H1 (cell line): ENCODE measurements around the gene IRF3. TPM values are rescaled to one million over a fixed set of nuclear protein-coding genes. Genes with fewer than 3 reads are reported as not detected.

Experiments used
- CTCF ChIA-PET: fragments of 300-600 bp; sonication (Branson Sonifier 250); formaldehyde crosslinking; loops from one replicate; lab custom pipeline; 2021; ENCODE audit not compliant: partially characterized antibody; lab: Charles Lee
- POLR2A ChIA-PET: fragments of 300-600 bp; sonication (Branson Sonifier 250); formaldehyde crosslinking; loops from one replicate; lab custom pipeline; 2021; ENCODE audit warnings: inconsistent platforms; ENCODE audit not compliant: partially characterized antibody; lab: Charles Lee
- DNase-seq, 2 experiments: peaks; one replicate each; pipeline versions ENCODE4 v3.0.0 to v3.0.0-alpha.2; 2010 to 2022; ENCODE audit warnings: low spot score in 2 of 2, low read depth in 1 of 2, mixed read lengths in 1 of 2
- FAIRE-seq: peaks from 2 replicates; lab custom pipeline; 2011; peaks lifted over from hg19 to GRCh38; lab: Jason Lieb, UNC
- H2AFZ ChIP-seq: 2 replicates; pipeline ENCODE4 v1.8.1; 2012; ENCODE audit warnings: low read length, inconsistent platforms
- H2AK5ac ChIP-seq: 2 replicates; pipeline ENCODE4 v1.6.1; 2013; ENCODE audit warnings: low read depth, low read length
- H2BK120ac ChIP-seq: replicated peaks from 2 replicates; pipeline ENCODE3; 2013; ENCODE audit warnings: low read depth, low read length, inconsistent platforms
- H2BK12ac ChIP-seq: 2 replicates; pipeline ENCODE4 v1.6.1; 2013; ENCODE audit warnings: low read depth, low read length
- H2BK15ac ChIP-seq: 2 replicates; pipeline ENCODE4 v1.6.1; 2013; ENCODE audit warnings: low read length
- H2BK20ac ChIP-seq: 2 replicates; pipeline ENCODE4 v1.6.1; 2013; ENCODE audit warnings: low read length
- H2BK5ac ChIP-seq: 2 replicates; pipeline ENCODE4 v1.6.1; 2013; ENCODE audit warnings: low read depth, low read length
- H3K14ac ChIP-seq: 2 replicates; pipeline ENCODE4 v1.6.1; 2013; ENCODE audit warnings: inconsistent platforms; ENCODE audit not compliant: insufficient read length
- H3K18ac ChIP-seq: 2 replicates; pipeline ENCODE4 v1.6.1; 2013; ENCODE audit warnings: low read length; ENCODE audit errors: extremely low read depth
- H3K23ac ChIP-seq: 2 replicates; pipeline ENCODE4 v1.6.1; 2013; ENCODE audit warnings: inconsistent platforms; ENCODE audit not compliant: insufficient read length
- H3K23me2 ChIP-seq: 2 replicates; pipeline ENCODE4 v1.6.1; 2013; ENCODE audit warnings: low read depth, low read length
- H3K27ac ChIP-seq: 2 replicates; pipeline ENCODE4 v1.6.1; 2011; ENCODE audit warnings: low read depth, low read length, inconsistent platforms
- H3K27me3 ChIP-seq, 4 experiments: replicated peaks in 1 of 4; 1 replicate in 1 of 4; 2 replicates in 3 of 4; pipeline versions ENCODE4 v1.6.1 to v1.8.1; 2011 to 2013; ENCODE audit warnings: low read length in 3 of 4, mild to moderate bottlenecking in 3 of 4, inconsistent platforms in 2 of 4, mixed read lengths in 2 of 4, moderate library complexity in 1 of 4; ENCODE audit not compliant: control insufficient read depth in 3 of 4, insufficient read depth in 3 of 4; ENCODE audit errors: extremely low read depth in 1 of 4
- H3K36me3 ChIP-seq, 4 experiments: 2 replicates each; pipeline versions ENCODE4 v1.6.1 to v1.8.1; 2011 to 2013; ENCODE audit warnings: mild to moderate bottlenecking in 4 of 4, low read length in 3 of 4, moderate library complexity in 2 of 4, control low read depth in 1 of 4, inconsistent platforms in 1 of 4; ENCODE audit not compliant: insufficient read depth in 4 of 4, control insufficient read depth in 2 of 4
- H3K4ac ChIP-seq: replicated peaks from 2 replicates; pipeline ENCODE3; 2013; ENCODE audit warnings: low read length, low read depth, mixed read lengths, inconsistent platforms; ENCODE audit not compliant: insufficient read length
- H3K4me1 ChIP-seq, 4 experiments: replicated peaks in 1 of 4; 1 replicate in 1 of 4; 2 replicates in 3 of 4; pipeline versions ENCODE4 v1.6.1 to v1.8.1; 2011 to 2013; ENCODE audit warnings: low read length in 3 of 4, inconsistent platforms in 2 of 4, mixed read lengths in 1 of 4; ENCODE audit not compliant: insufficient read depth in 4 of 4, control insufficient read depth in 3 of 4
- H3K4me2 ChIP-seq, 2 experiments: 2 replicates each; pipeline versions ENCODE4 v1.6.1 to v1.8.1; 2011 to 2013; ENCODE audit warnings: low read depth in 2 of 2, low read length in 2 of 2, control low read depth in 1 of 2, inconsistent platforms in 1 of 2, mild to moderate bottlenecking in 1 of 2; ENCODE audit not compliant: insufficient read depth in 1 of 2
- H3K4me3 ChIP-seq, 4 experiments: fragments of 200-600, 300-600 bp in 1 of 4; sonication (generic), shearing (Covaris generic), sonication (Bioruptor Twin) in 1 of 4; 2 replicates each; pipeline versions ENCODE4 v1.5.1 to v1.8.1; 2011 to 2016; ENCODE audit warnings: low read length in 4 of 4, low read depth in 3 of 4, control low read depth in 2 of 4, inconsistent platforms in 2 of 4, mild to moderate bottlenecking in 2 of 4, mixed read lengths in 1 of 4, moderate library complexity in 1 of 4; ENCODE audit not compliant: insufficient read depth in 2 of 4; ENCODE audit errors: extremely low read depth in 1 of 4
- H3K56ac ChIP-seq: replicated peaks from 2 replicates; pipeline ENCODE3; 2013; ENCODE audit warnings: low read depth, mild to moderate bottlenecking, mixed read lengths, low read length, inconsistent platforms; ENCODE audit not compliant: insufficient read length
- H3K79me1 ChIP-seq: 2 replicates; pipeline ENCODE4 v1.6.1; 2013; ENCODE audit warnings: low read depth, low read length, control low read depth
- H3K79me2 ChIP-seq, 2 experiments: 2 replicates each; pipeline versions ENCODE4 v1.6.1 to v1.8.1; 2012 to 2013; ENCODE audit warnings: low read length in 2 of 2, mild to moderate bottlenecking in 2 of 2, inconsistent platforms in 1 of 2; ENCODE audit not compliant: insufficient read depth in 2 of 2, control insufficient read depth in 1 of 2
- H3K9ac ChIP-seq, 4 experiments: replicated peaks in 1 of 4; 1 replicate in 1 of 4; 2 replicates in 3 of 4; pipeline versions ENCODE4 v1.6.1 to v1.8.1; 2011 to 2013; ENCODE audit warnings: low read depth in 3 of 4, low read length in 3 of 4, control low read depth in 2 of 4, mild to moderate bottlenecking in 2 of 4, moderate library complexity in 2 of 4, inconsistent platforms in 1 of 4; ENCODE audit errors: extremely low read depth in 1 of 4
- H3K9me3 ChIP-seq, 2 experiments: 2 replicates each; pipeline versions ENCODE4 v1.6.1 to v1.8.1; 2012 to 2013; ENCODE audit warnings: mild to moderate bottlenecking in 2 of 2, moderate library complexity in 2 of 2, control low read depth in 1 of 2, inconsistent platforms in 1 of 2, low read depth in 1 of 2, low read length in 1 of 2, mixed read lengths in 1 of 2; ENCODE audit not compliant: insufficient read depth in 2 of 2
- H4K20me1 ChIP-seq, 2 experiments: replicated peaks in 1 of 2; 2 replicates each; pipeline versions ENCODE3 to v1.8.1; 2011 to 2013; ENCODE audit warnings: inconsistent platforms in 2 of 2, low read length in 2 of 2, mild to moderate bottlenecking in 1 of 2; ENCODE audit not compliant: insufficient read depth in 2 of 2, control insufficient read depth in 1 of 2
- H4K5ac ChIP-seq: 2 replicates; pipeline ENCODE4 v1.6.1; 2013; ENCODE audit warnings: low read length, low read depth, mixed read lengths, inconsistent platforms; ENCODE audit not compliant: insufficient read length
- H4K8ac ChIP-seq: 2 replicates; pipeline ENCODE4 v1.8.0; 2013; ENCODE audit warnings: mild to moderate bottlenecking, moderate library complexity, low read length, inconsistent platforms; ENCODE audit not compliant: insufficient read depth; ENCODE audit errors: extremely low read depth
- H4K91ac ChIP-seq: replicated peaks from 2 replicates; pipeline ENCODE3; 2013; ENCODE audit warnings: low read length, mixed read lengths, inconsistent platforms; ENCODE audit not compliant: insufficient read length
- CBX5 ChIP-seq: fragments of 300-800, 300-1000 bp; sonication (generic); IDR thresholded peaks from 2 replicates; pipeline ENCODE4 v1.7.1; 2016; ENCODE audit warnings: antibody characterized with exemption, low read length, low read depth
- CEBPB ChIP-seq: IDR thresholded peaks from 2 replicates; pipeline ENCODE4 v1.6.1; 2012; ENCODE audit warnings: low read depth, low read length
- JUN ChIP-seq: IDR thresholded peaks from 2 replicates; pipeline ENCODE4 v1.6.1; 2011; ENCODE audit warnings: low read depth, mild to moderate bottlenecking, improper control_type of control experiment, low read length
- MAFK ChIP-seq: IDR thresholded peaks from 2 replicates; pipeline ENCODE4 v1.6.1; 2012; ENCODE audit warnings: low read depth, mild to moderate bottlenecking, improper control_type of control experiment, low read length
- TEAD4 ChIP-seq: IDR thresholded peaks from 2 replicates; pipeline ENCODE4 v1.6.1; 2012; ENCODE audit warnings: low read depth, low read length, inconsistent platforms, mixed read lengths
- WGBS, 2 experiments: shearing (Covaris generic) in 1 of 2; methylation state at CpG; one replicate each; pipeline versions ENCODE4 v1.1.6 to v1.1.7; 2013 to 2015; ENCODE audit warnings: low lambda C conversion rate in 2 of 2, mixed read lengths in 2 of 2, inconsistent platforms in 1 of 2, low coverage in 1 of 2, missing lambda C conversion rate in 1 of 2; ENCODE audit not compliant: insufficient replicate concordance in 2 of 2, insufficient coverage in 1 of 2, insufficient read length in 1 of 2; ENCODE audit errors: extremely low coverage in 1 of 2, missing lambda C conversion rate in 1 of 2; 5-methylcytosine and 5-hydroxymethylcytosine counted together
- polyA plus RNA-seq, 7 experiments: library from polyadenylated mRNA; depleted of rRNA in 3 of 7; stranded (reverse) in 5 of 7; unstranded in 2 of 7; fragments of >200 nt in 5 of 7; fragments of 200-250 nt in 2 of 7; gene quantifications; 1 replicate in 5 of 7; 2 replicates in 1 of 7; 4 replicates in 1 of 7; pipeline versions ENCODE4 v1.2.1 to v1.2.3, GENCODE V29; 2011 to 2013; ENCODE audit warnings: missing spikeins in 2 of 7, mixed read lengths in 2 of 7
- total RNA-seq: library from RNA; stranded (reverse); fragmentation: NEBNext Ultra II Directional; extraction: Animal tissue kit (Norgen Biotek cat#: 25700); gene quantifications from 2 replicates; pipeline ENCODE4 v1.2.1, GENCODE V29; 2021
- TF ChIP-seq, protein P1 (sequence below): IDR thresholded peaks from 2 replicates; pipeline ENCODE4 v1.6.1; 2012; ENCODE audit warnings: inconsistent platforms

IRF3 gene
- total and polyA plus RNA-seq, 2 of the 8 experiments (the other 6 are each of a cell fraction or from before 2014, with no cell fraction given): 103 to 114 TPM

DNA sequence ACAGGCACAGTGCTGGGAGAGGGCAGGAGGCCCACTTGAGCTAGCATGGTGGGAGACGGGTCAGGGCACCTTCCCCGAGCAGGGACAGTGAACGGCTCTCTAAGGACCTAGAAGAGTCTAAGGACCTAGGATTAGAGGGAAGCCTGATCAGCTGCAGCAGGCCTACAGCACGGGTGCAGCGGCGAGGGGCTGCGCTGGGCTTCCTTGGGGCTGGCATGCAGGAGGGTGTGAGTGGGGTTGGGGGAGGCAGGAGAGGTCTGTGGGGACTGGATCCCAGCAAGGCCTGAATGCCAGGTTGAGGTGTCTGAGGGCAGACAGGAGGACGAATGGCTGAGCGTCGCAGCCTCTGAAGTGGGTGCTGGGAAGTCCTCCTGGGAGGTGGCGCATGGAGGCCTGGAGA lies 20.1 kb downstream of the IRF3 start:
- Histone ChIP-seq H3K18ac (no peak overlapping the region), H3K36me3 (peaks cover 6 to 25% (median 16%) of the 10 kb centered on the region in 4 experiments; a peak in 6 of 8 replicates), H3K23me2 (peaks cover 2% of the 10 kb centered on the region; the same call in 1 of the 2 replicates), H2BK12ac (no peak overlapping the region), H3K27me3 (no peaks in the 10 kb centered on the region), H3K4me2 (no peak overlapping the region), H3K79me1 (peaks cover 22% of the 10 kb centered on the region), H2BK120ac (no peak overlapping the region), H3K9me3 (no peaks in the 10 kb centered on the region), H3K9ac (no peak overlapping the region), H3K56ac (no peak overlapping the region), H4K91ac (no peak overlapping the region), H3K79me2 (peaks cover 10 to 32% of the 10 kb centered on the region in 2 experiments), H3K27ac (no peak overlapping the region), H3K4me3 (no peak overlapping the region), H2AK5ac (no peak overlapping the region), H4K5ac (no peak overlapping the region), H2BK15ac (no peak overlapping the region), H3K14ac (no peak overlapping the region), H4K20me1 (peaks cover 7 to 21% of the 10 kb centered on the region in 2 experiments), H2AFZ (no peak overlapping the region), H2BK5ac (peak overlapping the region; percentile 52; the same call in 1 of the 2 replicates), H3K4me1 (peaks cover 2 to 9% (median 5%) of the 10 kb centered on the region in 4 experiments; a peak in 6 of 7 replicates), H2BK20ac (no peak overlapping the region), H3K23ac (no peak overlapping the region), H4K8ac (peak overlapping the region; percentile 64; the same call in 1 of the 2 replicates), H3K4ac (no peak overlapping the region)
- DNase-seq: no peak
- no peak for FAIRE-seq
- POLR2A ChIA-PET: interaction anchor here (1.1 to 50.7 kb wide), 10 partner anchors 10 to 150 kb away, joined by 4 to 840 read pairs (median 8); partner anchors contain the start of genes ADM5, BCL2L12, CPT1C and IRF3
- CTCF ChIA-PET: interaction anchor here (0.5 to 1.7 kb wide), 2 partner anchors 27 to 166 kb away, joined by 3 to 8 read pairs; no protein-coding TSS in a partner anchor
- WGBS, 2 experiments: 96% methylated on average over 10 of the region's 11 CpGs; no CpG with 5 or more reads in 1 of the 2 experiments
- TF ChIP-seq CEBPB: no peak
- no peak for TF ChIP-seq CBX5
- no peak for TF ChIP-seq JUN
- TF ChIP-seq, protein P1, sequence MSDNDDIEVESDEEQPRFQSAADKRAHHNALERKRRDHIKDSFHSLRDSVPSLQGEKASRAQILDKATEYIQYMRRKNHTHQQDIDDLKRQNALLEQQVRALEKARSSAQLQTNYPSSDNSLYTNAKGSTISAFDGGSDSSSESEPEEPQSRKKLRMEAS: no peak
- no peak for TF ChIP-seq MAFK
- TF ChIP-seq TEAD4: no peak
